GM19463 (cell line): Measurements from ENCODE around the gene DGKI.

Experiments
- ATAC-seq: cut with Tn5 transposase; IDR thresholded peaks from one replicate; pipeline ENCODE4 v1.9.1; 2021; ENCODE audit warnings: mild to moderate bottlenecking, moderate library complexity; ENCODE audit not compliant: unreplicated experiment

The DGKI gene

GRCh38 chr7:137611606-137612005 is 235.2 kb downstream of the DGKI start:
- ATAC-seq = no peak

GRCh38 chr7:137609500-137609899 is 237.3 kb downstream of the DGKI start:
- ATAC-seq = no peak

GRCh38 chr7:137606061-137606674 is 240.6 kb downstream of the DGKI start:
- no peak for ATAC-seq

GRCh38 chr7:137603043-137603442 is 243.7 kb downstream of the DGKI start:
- ATAC-seq = no peak

- no peak for ATAC-seq
Measured at GRCh38 chr7:137601642-137602041, 245.1 kb downstream of the DGKI start.

- no peak for ATAC-seq
Measured at GRCh38 chr7:137597856-137598255, 248.9 kb downstream of the DGKI start.

- no peak for ATAC-seq
Measured at GRCh38 chr7:137593115-137593711, 253.6 kb downstream of the DGKI start.

GRCh38 chr7:137592232-137592896 is 254.4 kb downstream of the DGKI start:
- peak; percentile 78 for ATAC-seq

GRCh38 chr7:137591421-137591837 is 255.3 kb downstream of the DGKI start:
- ATAC-seq = no peak

GRCh38 chr7:137590756-137591305 is 255.9 kb downstream of the DGKI start:
- no peak for ATAC-seq

GRCh38 chr7:137590071-137590755 is 256.6 kb downstream of the DGKI start:
- no peak for ATAC-seq

- ATAC-seq = no peak
Measured at GRCh38 chr7:137587326-137587725, 259.4 kb downstream of the DGKI start.

- no peak for ATAC-seq
Measured at GRCh38 chr7:137585591-137585990, 261.2 kb downstream of the DGKI start.

- ATAC-seq = no peak
Measured at GRCh38 chr7:137583172-137583571, 263.6 kb downstream of the DGKI start.

- ATAC-seq = no peak
Measured at GRCh38 chr7:137579913-137580640, 266.7 kb downstream of the DGKI start.

GRCh38 chr7:137578541-137578940 is 268.2 kb downstream of the DGKI start:
- no peak for ATAC-seq

GRCh38 chr7:137577184-137577583 is 269.6 kb downstream of the DGKI start:
- ATAC-seq = no peak

GRCh38 chr7:137576481-137576880 is 270.3 kb downstream of the DGKI start:
- ATAC-seq = no peak

GRCh38 chr7:137574812-137575211 is 272.0 kb downstream of the DGKI start:
- no peak for ATAC-seq

GRCh38 chr7:137572056-137572784 is 274.6 kb downstream of the DGKI start:
- ATAC-seq = no peak
